Medulla oblongata (tissue), 1 donor: Measurements from ENCODE around the gene RBM33.
A peak's percentile ranks its signal among the peaks of the same experiment; 100 is the strongest.
"Not testable (repeated sequence)": the region's sequence is repeated elsewhere in the genome, so short reads cannot be mapped to it uniquely, and the experiment has no call there.

Experiments used
- DNase-seq: peaks from one replicate; pipeline ENCODE4 v3.0.0-alpha.2; 2015; ENCODE audit errors: extremely low spot score

Gene RBM33

DNA sequence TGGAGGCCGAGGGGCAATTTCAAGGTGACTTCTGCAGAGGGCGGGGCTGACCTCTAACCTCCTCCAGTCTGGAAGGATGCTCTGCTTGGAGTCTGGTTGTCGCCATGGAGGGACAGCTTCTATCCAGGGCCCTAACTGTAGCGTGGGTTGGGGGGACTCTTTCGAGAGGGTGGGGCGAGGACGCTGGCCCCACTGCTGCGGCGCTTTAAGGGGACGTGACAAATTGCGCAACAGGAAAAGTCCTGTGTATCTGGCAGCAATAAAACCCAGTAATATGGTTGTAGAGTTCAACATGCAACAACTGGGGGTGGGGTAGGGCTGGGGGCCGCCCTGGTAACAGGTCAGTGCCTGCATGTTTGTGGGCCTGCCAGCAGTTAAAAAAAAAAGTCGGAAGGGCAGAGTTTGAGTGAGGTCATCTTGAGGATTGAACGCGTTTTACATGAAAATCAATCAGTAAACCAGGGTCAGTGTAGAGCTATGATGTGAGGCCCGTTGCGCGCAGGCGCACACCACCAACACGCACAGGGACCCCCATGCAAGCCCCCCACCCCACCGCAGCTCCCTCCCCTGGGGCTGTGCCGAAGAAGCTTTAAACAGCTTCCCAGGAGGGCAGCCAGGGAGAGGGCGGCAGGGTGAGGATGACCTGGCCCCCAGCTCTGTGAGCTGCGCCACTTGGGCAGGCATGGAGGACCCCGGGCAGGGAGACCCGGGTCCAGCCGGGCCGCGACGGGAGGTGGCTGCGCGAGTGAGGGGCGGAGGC, 163.5 kb downstream of the RBM33 start:
- DNase-seq: no peak

DNA sequence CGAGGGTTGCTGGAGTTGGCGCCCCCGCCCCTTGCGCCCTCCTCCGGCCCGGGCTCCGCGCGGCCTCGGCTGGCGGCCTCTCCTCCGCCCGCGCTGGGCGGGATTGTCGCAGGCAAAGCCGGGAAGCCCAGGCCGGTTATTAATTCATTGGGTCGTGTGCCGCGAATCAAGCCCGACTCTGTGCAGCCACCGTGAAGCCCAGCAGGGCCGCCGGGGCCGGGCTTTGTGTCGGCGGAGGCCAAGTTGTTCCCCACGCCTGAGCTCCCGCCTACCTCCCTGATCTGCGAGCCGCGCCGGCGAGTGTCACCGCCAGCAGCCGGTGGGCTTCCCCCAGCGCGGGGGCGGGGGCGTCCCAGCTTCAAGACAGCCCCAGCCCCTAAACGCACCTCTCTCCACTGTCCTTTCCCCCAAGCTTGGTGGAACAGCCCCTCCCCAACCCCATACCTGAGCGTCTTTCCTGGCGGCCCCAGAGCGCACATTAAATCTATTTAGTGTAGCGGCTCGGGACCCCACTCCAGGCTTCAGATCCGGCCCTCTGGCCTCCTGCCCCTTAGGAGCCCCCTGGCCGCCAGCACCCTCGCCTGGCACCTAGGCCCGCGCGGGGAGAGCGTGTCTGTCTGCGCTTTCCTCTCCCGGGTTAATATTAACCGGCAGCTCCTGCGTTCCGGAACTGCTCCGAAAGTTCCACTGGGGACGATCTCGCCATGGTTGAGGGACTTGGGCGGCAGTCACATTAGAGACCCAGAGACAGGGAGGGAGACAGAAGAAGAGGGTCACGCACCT, 164.3 kb downstream of the RBM33 start:
- DNase-seq: no peak

DNA sequence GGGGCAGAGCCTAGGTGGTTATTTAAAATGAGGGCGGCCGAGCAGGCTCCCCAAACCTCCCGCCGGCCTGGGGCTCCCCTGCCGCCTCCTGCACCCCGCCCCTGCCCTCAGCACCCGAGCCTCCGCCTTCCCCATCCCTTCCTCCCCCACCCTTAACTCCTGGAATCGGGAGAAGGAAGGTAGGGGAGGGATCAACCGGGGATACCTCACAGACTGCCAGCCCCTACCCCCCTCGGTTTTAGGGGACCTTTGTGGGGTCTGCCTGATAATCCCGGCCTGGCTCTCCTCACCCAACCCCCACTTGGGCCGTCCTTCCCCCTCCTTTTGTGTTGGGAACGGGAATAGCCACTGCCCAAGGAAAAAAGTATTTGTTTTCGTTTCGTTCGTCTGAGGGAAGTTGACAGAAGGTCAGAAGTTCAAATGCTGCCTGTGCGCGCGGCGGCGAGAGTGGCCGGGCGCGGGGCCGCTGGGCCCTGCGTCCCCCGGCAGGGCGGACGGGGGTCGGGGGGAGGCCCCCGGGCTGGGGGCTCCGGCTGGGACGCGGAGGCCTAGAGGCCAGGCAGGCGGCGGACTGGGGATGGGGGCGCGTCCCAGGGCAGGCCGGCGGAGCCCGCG, 165.0 kb downstream of the RBM33 start:
- DNase-seq: no peak

GRCh38 chr7:155809947-155810769, 165.7 kb downstream of the RBM33 start:
- DNase-seq: no peak

DNA sequence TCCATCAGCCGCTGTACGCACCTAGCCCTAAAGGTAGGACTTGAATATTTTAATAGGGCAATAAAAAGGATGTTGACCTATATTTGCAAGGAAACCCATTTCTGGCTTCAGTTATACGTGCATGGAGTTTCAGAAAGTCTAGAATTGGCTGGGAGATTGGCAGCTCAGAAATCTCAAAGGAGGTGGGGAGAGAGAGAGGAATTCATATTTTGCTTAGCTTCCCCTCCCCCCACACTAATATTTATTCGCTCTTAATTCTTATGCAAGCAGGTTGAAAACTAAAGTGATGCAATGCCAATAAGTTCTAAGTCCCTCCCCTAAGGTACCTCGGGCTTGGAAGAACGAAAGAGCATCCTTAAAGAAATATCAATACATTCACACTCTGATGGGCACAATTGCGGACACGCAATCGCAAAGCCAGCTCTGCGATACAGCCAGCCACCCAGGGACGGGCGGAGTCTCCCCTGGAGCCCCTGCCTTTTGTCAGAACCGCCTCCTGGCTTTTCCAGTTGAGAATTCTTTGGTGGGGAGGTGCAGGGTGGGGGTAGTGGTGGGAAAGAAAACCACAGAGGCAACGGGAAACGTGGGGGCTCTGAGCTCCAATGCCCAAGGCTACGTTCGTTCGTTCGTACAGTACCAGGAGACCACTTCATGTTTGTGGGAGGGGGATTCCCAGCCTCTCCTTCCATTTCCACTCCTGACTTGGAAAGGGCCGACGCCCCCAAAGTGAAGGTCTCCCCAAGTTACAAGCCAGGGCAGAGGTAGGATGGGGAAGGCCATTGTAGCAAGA, 166.5 kb downstream of the RBM33 start:
- DNase-seq: no peak

DNA sequence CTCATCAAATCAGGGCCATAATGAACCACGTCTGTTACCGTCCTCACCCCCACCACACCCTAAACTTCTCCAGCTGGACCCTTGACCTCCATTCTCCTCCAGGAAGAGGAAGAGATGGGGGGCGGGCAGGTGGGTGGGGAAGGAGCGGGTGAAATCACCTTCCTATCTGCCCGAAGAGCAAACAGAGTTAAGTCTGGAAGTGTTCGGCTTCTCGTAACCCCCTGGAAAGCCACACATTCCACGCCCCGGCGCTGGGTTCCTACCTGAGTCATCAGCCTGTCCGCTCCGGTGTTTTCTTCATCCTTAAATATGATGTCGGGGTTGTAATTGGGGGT, 167.1 kb downstream of the RBM33 start:
- no peak for DNase-seq

- DNase-seq: no peak
These were observed 167.7 kb downstream of the RBM33 start, which contains the start of gene SHH for GRCh38 chr7:155811895-155812761. Gene SHH (minus strand): TSS chr7:155812463. CDS start chr7:155812122, 341 bp downstream.

DNA sequence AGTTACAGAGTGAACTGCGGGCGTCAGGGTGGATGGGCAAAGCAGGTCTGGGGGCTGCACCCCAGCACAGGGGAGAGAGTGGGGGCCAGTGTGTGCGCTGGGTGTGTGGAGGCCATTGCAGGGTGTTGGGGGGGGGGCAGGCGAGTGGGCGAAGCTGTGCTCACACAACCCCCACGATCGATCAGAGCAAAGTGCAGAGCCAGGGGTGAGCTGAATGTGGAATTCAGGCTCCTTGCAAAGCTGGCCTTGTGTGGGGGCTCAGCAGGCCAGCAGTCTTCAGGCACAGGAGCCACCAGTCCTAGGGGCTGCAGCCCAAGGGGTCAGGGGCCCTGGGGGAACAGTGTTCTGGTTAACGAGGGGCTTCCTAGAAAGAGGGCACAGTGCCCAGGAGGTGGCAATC, 168.7 kb downstream of the RBM33 start:
- no peak for DNase-seq

DNA sequence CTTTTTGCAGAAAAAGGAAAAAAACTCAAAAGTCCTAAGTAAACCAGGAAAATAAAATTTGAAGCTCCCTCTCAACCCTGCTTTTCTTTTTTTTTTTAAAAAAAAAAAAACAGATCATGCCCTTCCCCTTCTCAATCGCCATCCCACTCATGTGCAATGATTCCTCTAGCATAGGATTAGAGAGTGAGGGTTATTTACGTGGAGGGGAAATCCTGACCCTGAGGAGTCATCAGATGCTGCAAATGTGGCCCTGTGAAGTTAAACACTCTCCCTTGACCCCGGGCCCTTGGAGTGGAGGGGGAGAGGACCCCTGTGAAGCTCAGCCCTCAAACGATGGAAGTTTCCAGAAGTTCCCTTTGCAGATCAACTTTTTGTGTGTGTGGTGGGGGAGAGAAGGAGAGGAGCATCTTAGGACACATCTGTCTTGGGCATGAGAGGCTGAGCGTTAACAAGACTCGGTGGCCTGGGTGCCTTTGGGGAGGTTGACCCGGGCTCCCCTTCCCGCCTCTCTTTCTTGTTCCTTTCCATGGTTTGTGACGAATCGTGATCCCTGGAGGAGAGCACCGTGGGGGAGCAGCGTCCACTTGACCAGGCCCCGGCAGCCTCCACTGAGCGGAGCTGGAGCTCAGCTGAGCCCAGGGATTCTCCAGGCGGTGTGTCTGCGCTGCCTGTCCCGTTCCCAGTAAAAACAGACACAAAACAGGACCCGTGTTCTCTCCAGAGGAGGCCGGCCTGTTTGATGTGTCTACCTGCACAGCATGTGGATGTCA, 169.3 kb downstream of the RBM33 start:
- DNase-seq: no peak

DNA sequence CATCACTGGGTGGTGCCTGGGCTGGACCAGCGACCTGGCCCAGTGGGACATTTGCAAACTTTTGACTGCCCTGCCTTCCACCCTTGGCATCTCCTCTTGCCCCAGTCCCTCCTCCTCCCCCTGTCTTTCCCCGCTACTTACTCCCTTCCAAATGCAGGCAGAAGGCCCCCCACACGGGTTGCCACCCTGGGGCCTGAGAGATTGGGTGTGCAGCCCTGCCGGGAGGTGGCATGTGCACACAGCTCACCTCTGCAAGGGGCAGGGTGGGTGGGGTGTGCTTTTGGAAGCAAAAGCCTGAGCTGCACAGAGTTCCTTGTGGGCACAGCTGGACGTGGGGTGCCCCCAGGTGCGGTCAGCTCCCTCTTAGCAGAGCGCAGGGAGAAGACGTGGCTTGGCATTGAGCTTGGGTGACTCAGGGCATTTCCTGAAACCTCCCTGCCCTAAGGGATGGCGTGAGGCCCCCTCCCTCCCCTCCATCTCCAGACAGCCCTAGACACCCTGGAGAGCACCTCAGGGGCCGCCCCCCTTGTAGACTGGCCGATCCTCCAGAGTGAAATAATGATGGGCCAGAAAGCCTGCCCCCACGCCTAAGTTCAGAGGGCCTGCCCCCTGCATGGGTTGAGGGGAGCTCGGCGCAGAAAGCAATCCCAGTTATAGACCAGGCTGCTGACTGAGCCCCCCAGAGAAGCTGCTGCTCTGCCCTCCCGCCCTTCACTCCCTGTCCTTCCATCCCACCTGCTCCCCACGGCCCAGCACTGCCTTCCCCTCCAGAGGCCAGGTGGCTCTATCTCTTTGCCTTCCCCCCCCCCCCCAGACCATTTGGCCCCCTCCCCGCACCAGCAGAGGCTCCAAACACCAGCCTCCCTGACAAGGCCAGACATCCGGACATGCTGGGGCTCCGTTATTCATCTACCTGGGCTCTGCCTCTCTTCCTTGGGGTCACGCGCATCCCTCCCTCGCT, 170.1 kb downstream of the RBM33 start:
- DNase-seq: no peak

DNA sequence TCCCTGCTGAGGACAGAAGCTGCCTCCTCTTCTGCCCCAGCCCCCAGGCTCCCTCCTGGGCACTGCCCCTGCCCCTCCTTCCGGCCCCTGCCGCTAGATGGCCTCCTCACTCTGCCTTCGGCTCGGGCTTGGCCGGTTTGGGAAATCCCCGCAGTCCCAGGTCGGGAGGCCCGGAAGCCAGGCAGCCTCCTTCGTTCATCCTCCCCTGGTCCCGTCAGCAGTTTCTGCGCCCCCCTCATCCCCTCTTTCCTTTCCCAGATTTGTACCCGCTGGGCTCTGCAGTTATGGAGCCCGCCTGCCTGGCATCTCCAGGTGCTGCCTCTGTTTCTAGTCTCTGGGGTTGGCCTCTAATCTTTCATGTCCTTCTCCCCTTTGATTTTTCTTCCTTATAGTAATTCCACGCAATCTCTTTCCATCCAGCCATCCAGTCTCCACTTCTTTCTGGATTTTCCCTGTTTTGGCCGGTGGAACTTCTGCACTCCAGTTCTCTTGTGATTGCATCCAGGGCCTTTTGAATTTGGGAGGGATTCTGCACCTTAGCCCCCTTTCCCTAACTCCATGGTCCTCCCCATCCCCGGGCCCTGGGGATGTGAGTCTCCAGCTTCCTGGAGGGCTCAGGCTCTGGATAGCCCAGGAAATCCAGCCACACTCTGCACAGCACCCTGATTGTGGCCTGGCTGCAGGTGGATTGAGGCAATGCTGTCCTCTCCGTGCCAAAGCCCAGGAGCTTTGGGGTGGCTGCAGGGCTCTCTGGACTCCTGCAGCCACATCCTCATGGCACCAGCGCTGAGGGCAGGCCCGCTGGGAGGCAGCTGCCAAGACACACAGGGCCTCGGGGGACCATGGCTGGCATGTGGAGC, 171.1 kb downstream of the RBM33 start:
- DNase-seq: peak; percentile 30

GRCh38 chr7:155816192-155816508, 171.7 kb downstream of the RBM33 start:
- no peak for DNase-seq

DNA sequence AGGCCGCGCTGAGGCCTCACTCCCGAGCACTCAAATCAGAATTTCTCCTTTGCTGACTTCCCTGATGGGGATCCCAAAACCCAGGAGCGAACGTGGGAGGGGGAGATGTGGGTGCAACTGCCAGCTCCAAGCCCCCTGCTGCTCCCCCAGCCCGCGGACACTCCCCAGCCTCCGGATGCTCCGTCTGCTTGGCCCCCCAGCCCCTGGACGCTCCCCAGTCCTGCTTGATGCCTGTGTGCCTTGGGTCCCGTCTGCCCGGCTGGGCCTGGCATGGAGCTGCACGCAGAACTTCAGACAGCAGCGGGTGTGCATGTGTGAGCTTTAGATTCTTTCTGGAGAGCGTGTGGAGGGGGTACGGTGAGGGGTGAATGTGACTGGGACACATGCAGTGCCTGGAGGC, 172.5 kb downstream of the RBM33 start:
- DNase-seq: no peak

DNA sequence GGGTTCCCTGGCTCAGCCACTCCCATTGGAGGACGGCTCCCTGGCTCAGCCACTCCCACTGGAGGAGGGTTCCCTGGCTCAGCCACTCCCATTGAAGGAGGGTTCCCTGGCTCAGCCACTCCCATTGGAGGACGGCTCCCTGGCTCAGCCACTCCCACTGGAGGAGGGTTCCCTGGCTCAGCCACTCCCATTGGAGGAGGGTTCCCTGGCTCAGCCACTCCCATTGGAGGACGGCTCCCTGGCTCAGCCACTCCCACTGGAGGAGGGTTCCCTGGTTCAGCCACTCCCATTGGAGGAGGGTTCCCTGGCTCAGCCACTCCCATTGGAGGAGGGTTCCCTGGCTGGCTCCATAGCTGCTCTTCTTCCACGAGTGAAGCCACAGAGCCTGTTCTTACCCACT, 173.1 kb downstream of the RBM33 start:
- not testable (repeated sequence) for DNase-seq

DNA sequence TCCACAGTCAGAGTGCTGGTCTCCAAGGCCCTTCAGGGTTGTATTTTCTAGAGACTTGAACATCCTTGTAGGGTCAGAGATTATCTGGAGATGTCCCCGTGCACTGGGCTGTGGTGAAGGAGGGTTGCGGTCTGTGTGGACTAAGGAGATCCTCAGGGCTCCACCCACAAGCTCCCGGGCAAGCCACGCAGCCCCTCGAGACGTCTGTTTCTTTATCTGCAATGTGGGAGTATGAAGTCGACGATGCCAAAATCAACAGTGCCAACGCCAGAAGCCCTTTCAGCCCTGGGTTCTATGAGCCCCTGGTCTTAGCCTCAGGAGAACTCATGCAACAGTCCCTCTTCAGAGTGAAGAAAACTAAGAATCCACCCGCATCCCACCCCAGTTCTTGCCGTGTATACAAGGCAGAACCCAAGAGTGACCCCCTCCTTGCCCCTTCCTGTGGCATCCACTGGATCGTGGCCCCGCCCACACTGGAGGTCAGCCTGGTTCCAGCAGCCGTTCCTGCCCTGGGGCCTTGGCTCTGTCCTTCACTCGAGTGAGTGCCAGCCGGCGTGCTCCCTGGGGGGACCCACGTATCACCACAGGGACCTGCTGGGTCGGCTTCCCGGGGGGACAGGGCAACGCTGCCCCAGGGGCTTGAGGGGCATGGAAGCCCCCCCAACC, 173.8 kb downstream of the RBM33 start:
- DNase-seq: no peak

- DNase-seq: no peak
These were observed 174.3 kb downstream of the RBM33 start for GRCh38 chr7:155818820-155819168.

DNA sequence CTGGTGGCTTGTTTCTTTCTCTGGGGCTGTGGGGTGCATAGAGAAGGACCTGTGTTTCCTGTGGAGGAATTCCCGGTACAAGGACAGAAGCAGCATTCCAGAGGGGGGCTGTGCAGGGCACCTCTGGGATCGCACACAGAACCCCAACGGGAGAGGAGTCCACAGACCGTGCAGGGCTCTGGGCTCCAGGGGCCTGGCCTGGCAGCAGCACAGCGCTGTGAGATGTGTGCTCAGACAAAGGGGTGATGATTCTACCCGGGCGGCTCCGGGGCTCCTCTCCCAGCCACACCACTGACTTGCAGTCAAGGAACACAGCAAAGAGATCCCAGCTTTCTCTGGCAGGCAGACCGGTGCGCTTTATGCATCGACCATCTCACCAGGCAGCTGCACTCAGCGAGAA, 174.7 kb downstream of the RBM33 start:
- no peak for DNase-seq
